Mucosa of stomach (tissue), 1 donor: ENCODE measurements around the gene CAMTA1.

Experiments used
- H3K27me3 ChIP-seq: one replicate; pipeline ENCODE4 v1.7.0; 2013; ENCODE audit warnings: mild to moderate bottlenecking, low read length; ENCODE audit not compliant: control insufficient read depth, insufficient read depth
- H3K36me3 ChIP-seq: one replicate; pipeline ENCODE4 v1.7.0; 2013; ENCODE audit warnings: low read length; ENCODE audit not compliant: control insufficient read depth, insufficient read depth
- H3K4me1 ChIP-seq: one replicate; pipeline ENCODE4 v1.7.0; 2013; ENCODE audit warnings: mild to moderate bottlenecking, low read length; ENCODE audit not compliant: control insufficient read depth, insufficient read depth
- H3K4me3 ChIP-seq: one replicate; pipeline ENCODE4 v1.7.0; 2013; ENCODE audit warnings: low read length
- H3K9ac ChIP-seq: one replicate; pipeline ENCODE4 v1.7.0; 2013; ENCODE audit warnings: mild to moderate bottlenecking, low read length, moderate library complexity
- H3K9me3 ChIP-seq: one replicate; pipeline ENCODE4 v1.7.0; 2013; ENCODE audit warnings: mild to moderate bottlenecking, low read length, moderate library complexity; ENCODE audit not compliant: control insufficient read depth
- donor health status: Pancreatic carcinoma.

CAMTA1 gene

DNA sequence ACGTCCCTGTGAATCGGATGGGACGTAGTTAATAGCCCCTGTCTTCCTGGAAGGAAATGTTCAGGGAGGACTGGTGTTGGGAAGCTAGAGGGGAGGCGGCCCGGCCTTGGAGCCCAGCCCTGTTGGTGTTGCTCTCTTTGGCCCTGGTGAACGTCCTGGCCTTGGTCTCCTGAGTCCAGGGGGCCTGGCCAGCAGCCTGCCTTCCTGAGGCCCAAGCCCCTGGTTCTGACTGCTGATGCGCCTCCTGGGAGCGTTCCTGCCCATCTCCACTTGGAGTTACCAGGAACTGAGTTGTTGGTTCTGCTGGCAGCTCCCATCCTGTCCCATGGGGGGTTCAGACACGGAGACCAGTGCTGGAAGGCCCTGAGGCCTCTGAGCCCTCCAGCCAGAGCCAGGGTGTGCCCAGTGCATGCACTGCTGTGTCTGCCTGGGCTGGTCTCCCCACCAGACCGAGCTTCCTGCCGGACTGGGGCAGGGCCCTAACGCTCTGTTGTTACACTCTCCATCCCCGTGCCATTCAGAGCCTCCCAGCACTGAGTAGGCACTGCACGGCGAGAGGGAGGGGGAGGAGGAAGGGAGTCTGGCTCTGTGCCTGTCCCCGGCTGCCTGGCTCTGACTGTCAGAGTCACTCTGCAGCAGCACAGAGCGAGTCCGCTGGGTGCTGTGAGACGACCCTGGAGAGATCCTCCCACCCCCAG is 603.4 kb downstream of the CAMTA1 start:
- Histone ChIP-seq H3K27me3 (no peaks in the 10 kb centered on the region), H3K36me3 (no peaks in the 10 kb centered on the region), H3K9me3 (no peaks in the 10 kb centered on the region), H3K4me1 (peaks cover 13% of the 10 kb centered on the region), H3K9ac (no peak overlapping the region), H3K4me3 (no peak overlapping the region)

DNA sequence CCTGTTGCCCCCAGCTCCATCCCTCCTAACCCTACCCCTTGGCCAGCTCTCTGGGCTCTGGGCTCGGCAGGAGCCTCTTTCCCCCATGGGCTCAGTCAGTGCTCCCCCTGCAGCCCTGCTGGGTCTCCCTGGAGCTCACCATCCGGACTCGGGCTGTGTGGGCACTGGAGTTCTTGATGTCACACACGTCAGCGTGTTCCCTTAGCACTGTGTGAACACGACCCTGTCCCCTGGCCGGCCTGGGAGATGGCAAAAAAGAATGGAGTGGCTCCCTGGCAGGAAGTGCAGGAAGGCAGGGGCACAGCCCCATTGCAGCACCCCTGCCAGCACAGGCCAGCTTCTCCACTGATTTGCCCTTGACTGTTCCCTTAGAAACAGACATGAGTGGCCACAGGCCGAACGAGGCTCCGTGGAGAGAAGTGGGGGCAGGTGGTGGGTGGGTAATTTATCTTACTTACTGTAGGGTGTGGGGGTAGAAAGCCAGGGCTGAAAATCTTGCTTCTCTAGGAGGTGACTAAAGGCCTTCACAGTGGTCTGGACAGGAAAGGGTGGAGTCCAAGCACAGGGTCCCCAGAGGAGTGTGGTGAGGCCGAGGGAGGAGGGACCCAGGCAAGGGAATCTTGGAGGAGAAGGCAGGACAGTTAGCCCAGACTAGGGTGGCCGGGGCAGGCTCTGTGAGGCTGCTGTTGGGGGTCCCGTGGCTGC is 604.1 kb downstream of the CAMTA1 start:
- Histone ChIP-seq H3K36me3 (no peaks in the 10 kb centered on the region), H3K4me3 (no peak overlapping the region), H3K9me3 (no peaks in the 10 kb centered on the region), H3K27me3 (no peaks in the 10 kb centered on the region), H3K9ac (no peak overlapping the region), H3K4me1 (peaks cover 13% of the 10 kb centered on the region)

DNA sequence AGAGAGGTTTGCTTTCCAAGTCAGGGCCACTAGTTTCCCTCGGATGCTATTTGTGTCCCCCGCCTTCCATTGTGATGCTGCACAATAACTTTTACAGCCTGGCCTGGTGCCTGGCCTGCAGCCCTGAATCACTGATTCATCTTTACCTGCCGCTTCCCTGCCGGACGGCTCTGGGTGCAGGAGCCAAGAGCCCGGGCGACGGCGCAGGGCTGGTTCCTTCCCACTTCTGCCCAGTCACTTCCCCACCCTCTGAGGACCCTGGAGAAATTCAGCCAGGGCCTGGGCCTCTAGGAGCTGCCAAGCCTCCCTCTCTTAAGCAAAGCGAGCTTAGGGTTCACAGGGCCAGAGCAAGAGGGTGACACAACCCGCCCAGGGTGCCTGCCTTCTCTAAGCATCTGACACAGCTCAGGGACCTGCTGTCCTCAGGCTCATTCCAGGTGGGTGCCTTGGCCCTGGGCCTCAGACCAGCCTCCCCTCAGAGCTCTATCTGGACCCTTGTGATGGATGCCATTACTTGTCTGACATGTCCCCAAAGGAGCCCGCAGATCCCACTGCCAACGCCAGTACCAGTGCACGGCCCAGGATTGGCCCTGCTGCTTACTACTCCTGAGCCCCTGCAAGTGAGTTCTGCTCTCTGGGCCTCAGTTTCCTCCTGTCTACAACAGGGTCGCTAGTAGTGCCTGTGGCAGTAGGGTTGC is 604.8 kb downstream of the CAMTA1 start:
- no peak overlapping the region for H3K9ac ChIP-seq
- H3K36me3 ChIP-seq = no peaks in the 10 kb centered on the region
- peaks cover 13% of the 10 kb centered on the region for H3K4me1 ChIP-seq
- no peaks in the 10 kb centered on the region for H3K27me3 ChIP-seq
- H3K9me3 ChIP-seq = no peaks in the 10 kb centered on the region
- H3K4me3 ChIP-seq = no peak overlapping the region

- Histone ChIP-seq H3K4me1 (peaks cover 13% of the 10 kb centered on the region), H3K9ac (no peak overlapping the region), H3K9me3 (no peaks in the 10 kb centered on the region), H3K27me3 (no peaks in the 10 kb centered on the region), H3K36me3 (no peaks in the 10 kb centered on the region), H3K4me3 (no peak overlapping the region)
Measured at GRCh38 chr1:7390604-7391000, 605.3 kb downstream of the CAMTA1 start.

GRCh38 chr1:7393136-7393535 is 607.9 kb downstream of the CAMTA1 start:
- H3K4me3 ChIP-seq = no peak overlapping the region
- peaks cover 4% of the 10 kb centered on the region for H3K4me1 ChIP-seq
- no peak overlapping the region for H3K9ac ChIP-seq
- H3K27me3 ChIP-seq = no peaks in the 10 kb centered on the region
- no peaks in the 10 kb centered on the region for H3K36me3 ChIP-seq
- no peaks in the 10 kb centered on the region for H3K9me3 ChIP-seq

GRCh38 chr1:7395251-7395650 is 610.0 kb downstream of the CAMTA1 start:
- Histone ChIP-seq H3K27me3 (no peaks in the 10 kb centered on the region), H3K36me3 (no peaks in the 10 kb centered on the region), H3K9ac (no peak overlapping the region), H3K4me1 (no peaks in the 10 kb centered on the region), H3K4me3 (no peak overlapping the region), H3K9me3 (no peaks in the 10 kb centered on the region)

DNA sequence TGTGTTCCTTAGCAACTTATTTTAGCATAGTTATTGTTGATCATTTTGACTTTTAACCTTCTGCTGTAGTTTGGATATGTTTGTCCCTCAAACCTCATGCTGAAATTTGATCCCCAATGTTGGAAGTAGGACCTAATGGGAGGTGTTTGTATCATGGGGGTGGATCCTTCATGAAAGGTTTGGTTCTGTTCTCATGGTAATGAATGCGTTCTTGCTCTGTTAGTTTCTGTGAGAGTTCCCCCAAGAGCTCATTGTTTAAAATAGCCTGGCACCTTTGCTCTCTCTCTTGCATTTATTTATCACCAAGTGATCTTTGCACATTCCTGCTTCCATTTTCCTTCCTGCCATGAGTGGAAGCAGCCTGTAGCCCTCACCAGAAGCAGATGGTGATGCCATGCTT is 613.7 kb downstream of the CAMTA1 start:
- H3K4me1 ChIP-seq = no peaks in the 10 kb centered on the region
- H3K4me3 ChIP-seq = no peak overlapping the region
- no peaks in the 10 kb centered on the region for H3K9me3 ChIP-seq
- no peak overlapping the region for H3K9ac ChIP-seq
- no peaks in the 10 kb centered on the region for H3K27me3 ChIP-seq
- H3K36me3 ChIP-seq = no peaks in the 10 kb centered on the region

DNA sequence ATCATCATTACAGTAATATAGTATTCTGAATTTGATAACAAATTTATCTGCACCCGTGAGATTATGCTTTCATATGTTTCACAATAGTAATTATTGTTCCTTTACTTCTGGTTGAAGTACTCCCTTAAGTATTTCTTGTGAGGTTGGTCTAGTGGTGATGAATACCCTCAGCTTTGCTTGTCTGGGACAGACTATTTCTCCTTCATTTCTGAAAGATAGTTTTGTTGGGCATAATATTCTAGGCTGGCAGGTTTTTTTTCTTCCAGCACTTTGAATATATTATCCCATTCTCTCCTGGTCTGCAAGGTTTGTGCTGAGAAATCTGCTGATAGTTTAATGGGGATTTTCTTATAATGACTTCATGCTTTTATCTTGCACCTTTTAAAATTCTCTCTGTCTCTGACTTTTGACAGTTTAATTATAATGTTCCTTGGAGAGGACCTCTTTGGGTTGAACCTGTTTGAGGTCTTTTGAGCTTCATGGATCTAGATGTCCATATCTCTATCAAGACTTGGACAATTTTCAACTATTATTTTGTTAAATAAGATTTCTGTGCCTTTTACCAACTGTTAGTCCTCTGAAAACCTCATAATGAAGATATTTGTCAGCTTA is 614.4 kb downstream of the CAMTA1 start:
- H3K27me3 ChIP-seq = no peaks in the 10 kb centered on the region
- H3K9me3 ChIP-seq = no peaks in the 10 kb centered on the region
- no peaks in the 10 kb centered on the region for H3K4me1 ChIP-seq
- no peak overlapping the region for H3K9ac ChIP-seq
- no peaks in the 10 kb centered on the region for H3K36me3 ChIP-seq
- H3K4me3 ChIP-seq = no peak overlapping the region

- H3K27me3 ChIP-seq = no peaks in the 10 kb centered on the region
- H3K9me3 ChIP-seq = no peaks in the 10 kb centered on the region
- H3K36me3 ChIP-seq = no peaks in the 10 kb centered on the region
- no peak overlapping the region for H3K4me3 ChIP-seq
- no peak overlapping the region for H3K9ac ChIP-seq
- H3K4me1 ChIP-seq = no peaks in the 10 kb centered on the region
Measured at GRCh38 chr1:7400566-7400965, 615.3 kb downstream of the CAMTA1 start.

DNA sequence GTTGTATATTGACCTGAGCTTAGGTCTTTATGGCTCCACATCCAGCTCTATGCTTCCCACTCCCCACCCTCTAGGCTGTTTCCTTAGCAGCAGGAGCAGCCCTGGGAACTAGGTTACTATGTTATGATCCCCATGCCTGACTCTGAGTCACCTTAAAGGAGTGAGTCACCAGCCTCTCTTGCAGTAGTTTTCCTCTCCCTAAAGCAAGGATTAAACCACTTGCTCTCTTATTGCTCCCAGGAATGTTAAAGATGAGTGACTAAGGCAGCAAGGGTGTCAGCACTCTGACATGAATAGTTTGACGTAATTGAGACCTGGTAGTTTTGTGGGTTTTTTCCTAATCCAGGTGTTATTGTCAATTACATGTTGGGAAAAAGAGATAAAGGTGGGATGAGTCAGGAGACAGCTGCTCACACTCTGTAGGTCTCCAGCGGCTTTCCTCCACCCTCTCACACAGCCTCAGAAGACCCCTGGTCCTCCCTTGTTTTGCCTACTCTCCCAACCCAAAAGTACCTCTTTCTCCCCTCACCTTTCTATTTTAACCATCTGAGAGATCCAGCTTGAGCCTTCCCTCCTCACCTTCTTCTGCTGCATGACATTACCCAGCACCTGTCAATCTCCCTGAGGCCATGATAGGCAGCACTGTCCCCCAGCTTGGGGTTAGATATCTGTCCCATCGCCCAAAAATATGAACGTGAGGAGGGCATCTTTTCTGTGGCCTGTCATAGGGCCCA is 616.7 kb downstream of the CAMTA1 start:
- no peak overlapping the region for H3K9ac ChIP-seq
- no peaks in the 10 kb centered on the region for H3K36me3 ChIP-seq
- H3K4me1 ChIP-seq = no peaks in the 10 kb centered on the region
- no peaks in the 10 kb centered on the region for H3K27me3 ChIP-seq
- H3K4me3 ChIP-seq = no peak overlapping the region
- H3K9me3 ChIP-seq = no peaks in the 10 kb centered on the region

GRCh38 chr1:7402548-7402850 is 617.2 kb downstream of the CAMTA1 start:
- no peaks in the 10 kb centered on the region for H3K36me3 ChIP-seq
- H3K27me3 ChIP-seq = no peaks in the 10 kb centered on the region
- H3K9me3 ChIP-seq = no peaks in the 10 kb centered on the region
- no peaks in the 10 kb centered on the region for H3K4me1 ChIP-seq
- H3K4me3 ChIP-seq = no peak overlapping the region
- no peak overlapping the region for H3K9ac ChIP-seq
